HepG2 (cell line): ENCODE results near the gene CRYGA. TPM values are rescaled to one million over a fixed set of nuclear protein-coding genes. Genes with fewer than 3 reads are reported as not detected.

Experiments used
- ATF1 ChIP-seq: IDR thresholded peaks from 2 replicates; pipeline ENCODE4 v1.6.1; 2016; ENCODE audit warnings: mild to moderate bottlenecking, control low read depth
- CHCHD3 ChIP-seq: sonication (generic); formaldehyde crosslinking; IDR thresholded peaks from 2 replicates; pipeline ENCODE4 v1.8.0; 2022; ENCODE audit warnings: mild to moderate bottlenecking, missing genetic modification reagents, moderate library complexity
- HMG20A ChIP-seq: IDR thresholded peaks from 2 replicates; pipeline ENCODE4 v1.6.1; 2016; ENCODE audit warnings: borderline replicate concordance
- HNF4G ChIP-seq, 2 experiments: sonication (generic) in 1 of 2; formaldehyde crosslinking in 1 of 2; IDR thresholded peaks; 2 replicates each; pipeline versions ENCODE4 v1.4.0 to v1.6.1; 2011 to 2020; ENCODE audit warnings: borderline replicate concordance in 2 of 2, low read depth in 2 of 2, mild to moderate bottlenecking in 2 of 2, low read length in 1 of 2, missing genetic modification reagents in 1 of 2, moderate library complexity in 1 of 2
- KDM2A ChIP-seq: sonication (generic); formaldehyde crosslinking; IDR thresholded peaks from 2 replicates; pipeline ENCODE4 v1.4.0; 2020; ENCODE audit warnings: low read depth, missing genetic modification reagents, borderline replicate concordance
- MAFF ChIP-seq: IDR thresholded peaks from 2 replicates; pipeline ENCODE4 v1.6.1; 2011; ENCODE audit warnings: low read depth, low read length, improper control_type of control experiment
- SIN3B ChIP-seq: fragments of 150-350 bp; IDR thresholded peaks from 2 replicates; pipeline ENCODE4 v1.6.1; 2014; ENCODE audit warnings: low read length
- ZNF253 ChIP-seq: sonication (generic); formaldehyde crosslinking; IDR thresholded peaks from 2 replicates; pipeline ENCODE4 v1.8.0; 2022; ENCODE audit warnings: mild to moderate bottlenecking, missing genetic modification reagents, borderline replicate concordance
- ZNF761 ChIP-seq: sonication (generic); formaldehyde crosslinking; conservative IDR thresholded peaks from 2 replicates; pipeline ENCODE4 v1.4.0; 2020; ENCODE audit warnings: mild to moderate bottlenecking, missing genetic modification reagents
- ZNF792 ChIP-seq: IDR thresholded peaks from 2 replicates; pipeline ENCODE4 v1.6.1; 2016
- ZNF816 ChIP-seq: sonication (generic); formaldehyde crosslinking; IDR thresholded peaks from 2 replicates; pipeline ENCODE4 v1.8.0; 2022; ENCODE audit warnings: missing genetic modification reagents, mild to moderate bottlenecking, borderline replicate concordance
- ZSCAN9 ChIP-seq: IDR thresholded peaks from 2 replicates; pipeline ENCODE4 v1.6.1; 2016; ENCODE audit warnings: borderline replicate concordance
- polyA plus RNA-seq, 8 experiments: library from polyadenylated mRNA; depleted of rRNA in 3 of 8; stranded (reverse) in 7 of 8; unstranded in 1 of 8; fragments of >200 nt; fragmentation: Illumina TruSeq in 4 of 8; extraction: Trizol in 4 of 8; gene quantifications; 2 replicates each; pipeline versions ENCODE4 v1.2.1 to v1.2.3, GENCODE V29; 2011 to 2016; ENCODE audit warnings: low read depth in 4 of 8, missing spikeins in 1 of 8, mixed read lengths in 1 of 8; ENCODE audit not compliant: insufficient read depth in 1 of 8
- total RNA-seq, 5 experiments: library from RNA; depleted of rRNA; stranded (reverse); fragments of >200 nt; fragmentation: Illumina TruSeq; extraction: Trizol; gene quantifications; 2 replicates each; pipeline ENCODE4 v1.2.3, GENCODE V29; 2016; ENCODE audit warnings: low read depth in 1 of 5
- TF ChIP-seq, protein P1 (sequence below), 2 experiments: sonication (generic) in 1 of 2; formaldehyde crosslinking in 1 of 2; IDR thresholded peaks; 2 replicates each; pipeline versions ENCODE4 v1.4.0 to v1.6.1; 2018 to 2020; ENCODE audit warnings: missing genetic modification reagents in 2 of 2, borderline replicate concordance in 1 of 2, low read depth in 1 of 2, mild to moderate bottlenecking in 1 of 2, missing biosample characterization in 1 of 2
- TF ChIP-seq, protein P2 (sequence below): IDR thresholded peaks from 2 replicates; pipeline ENCODE4 v1.6.1; 2018; ENCODE audit warnings: missing genetic modification reagents
- TF ChIP-seq, protein P3 (sequence below): IDR thresholded peaks from 2 replicates; pipeline ENCODE4 v1.6.1; 2016
- TF ChIP-seq, protein P4 (sequence below): sonication (generic); formaldehyde crosslinking; IDR thresholded peaks from 2 replicates; pipeline ENCODE4 v1.5.1; 2020; ENCODE audit warnings: mild to moderate bottlenecking, missing genetic modification reagents, borderline replicate concordance
- TF ChIP-seq, protein P5 (sequence below): sonication (generic); formaldehyde crosslinking; IDR thresholded peaks from 2 replicates; pipeline ENCODE4 v1.4.0; 2020; ENCODE audit warnings: missing genetic modification reagents

CRYGA gene
- total and polyA plus RNA-seq, 2 of the 13 experiments (the other 11 are each of a cell fraction or from before 2014, with no cell fraction given): not detected

- TF ChIP-seq, protein P1, sequence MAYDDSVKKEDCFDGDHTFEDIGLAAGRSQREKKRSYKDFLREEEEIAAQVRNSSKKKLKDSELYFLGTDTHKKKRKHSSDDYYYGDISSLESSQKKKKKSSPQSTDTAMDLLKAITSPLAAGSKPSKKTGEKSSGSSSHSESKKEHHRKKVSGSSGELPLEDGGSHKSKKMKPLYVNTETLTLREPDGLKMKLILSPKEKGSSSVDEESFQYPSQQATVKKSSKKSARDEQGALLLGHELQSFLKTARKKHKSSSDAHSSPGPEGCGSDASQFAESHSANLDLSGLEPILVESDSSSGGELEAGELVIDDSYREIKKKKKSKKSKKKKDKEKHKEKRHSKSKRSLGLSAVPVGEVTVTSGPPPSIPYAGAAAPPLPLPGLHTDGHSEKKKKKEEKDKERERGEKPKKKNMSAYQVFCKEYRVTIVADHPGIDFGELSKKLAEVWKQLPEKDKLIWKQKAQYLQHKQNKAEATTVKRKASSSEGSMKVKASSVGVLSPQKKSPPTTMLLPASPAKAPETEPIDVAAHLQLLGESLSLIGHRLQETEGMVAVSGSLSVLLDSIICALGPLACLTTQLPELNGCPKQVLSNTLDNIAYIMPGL (CRISPR knock-in tag; IDR thresholded peaks at IDR 0.05; ENCODE audit: borderline replicate concordance in 1 of 2, low read depth in 1 of 2): peak; percentile 61 to 85
- TF ChIP-seq HMG20A (CRISPR knock-in tag): peak; percentile 45; the same call in 1 of the 2 replicates
- 0 out of 2 replicates have a peak, but pooled peaks have one; percentile 29 for TF ChIP-seq ATF1
- no peak for TF ChIP-seq ZNF761 (CRISPR knock-in tag)
- peak; percentile 94 for TF ChIP-seq KDM2A (CRISPR knock-in tag)
- TF ChIP-seq SIN3B: no peak
- peak; percentile 37; the same call in 1 of the 2 replicates for TF ChIP-seq ZNF816 (CRISPR knock-in tag)
- no peak for TF ChIP-seq ZNF253 (CRISPR knock-in tag)
- TF ChIP-seq, protein P2, sequence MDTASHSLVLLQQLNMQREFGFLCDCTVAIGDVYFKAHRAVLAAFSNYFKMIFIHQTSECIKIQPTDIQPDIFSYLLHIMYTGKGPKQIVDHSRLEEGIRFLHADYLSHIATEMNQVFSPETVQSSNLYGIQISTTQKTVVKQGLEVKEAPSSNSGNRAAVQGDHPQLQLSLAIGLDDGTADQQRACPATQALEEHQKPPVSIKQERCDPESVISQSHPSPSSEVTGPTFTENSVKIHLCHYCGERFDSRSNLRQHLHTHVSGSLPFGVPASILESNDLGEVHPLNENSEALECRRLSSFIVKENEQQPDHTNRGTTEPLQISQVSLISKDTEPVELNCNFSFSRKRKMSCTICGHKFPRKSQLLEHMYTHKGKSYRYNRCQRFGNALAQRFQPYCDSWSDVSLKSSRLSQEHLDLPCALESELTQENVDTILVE (CRISPR knock-in tag): peak; percentile 60; the same call in 1 of the 2 replicates
- TF ChIP-seq, protein P3, sequence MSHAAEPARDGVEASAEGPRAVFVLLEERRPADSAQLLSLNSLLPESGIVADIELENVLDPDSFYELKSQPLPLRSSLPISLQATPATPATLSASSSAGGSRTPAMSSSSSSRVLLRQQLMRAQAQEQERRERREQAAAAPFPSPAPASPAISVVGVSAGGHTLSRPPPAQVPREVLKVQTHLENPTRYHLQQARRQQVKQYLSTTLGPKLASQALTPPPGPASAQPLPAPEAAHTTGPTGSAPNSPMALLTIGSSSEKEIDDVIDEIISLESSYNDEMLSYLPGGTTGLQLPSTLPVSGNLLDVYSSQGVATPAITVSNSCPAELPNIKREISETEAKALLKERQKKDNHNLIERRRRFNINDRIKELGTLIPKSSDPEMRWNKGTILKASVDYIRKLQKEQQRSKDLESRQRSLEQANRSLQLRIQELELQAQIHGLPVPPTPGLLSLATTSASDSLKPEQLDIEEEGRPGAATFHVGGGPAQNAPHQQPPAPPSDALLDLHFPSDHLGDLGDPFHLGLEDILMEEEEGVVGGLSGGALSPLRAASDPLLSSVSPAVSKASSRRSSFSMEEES (CRISPR knock-in tag): peak; percentile 48; the same call in 1 of the 2 replicates
- 0 out of 2 replicates have a peak, but pooled peaks have one; percentile 25 for TF ChIP-seq ZNF792 (CRISPR knock-in tag)
- no peak for TF ChIP-seq CHCHD3 (CRISPR knock-in tag)
- TF ChIP-seq, protein P4, sequence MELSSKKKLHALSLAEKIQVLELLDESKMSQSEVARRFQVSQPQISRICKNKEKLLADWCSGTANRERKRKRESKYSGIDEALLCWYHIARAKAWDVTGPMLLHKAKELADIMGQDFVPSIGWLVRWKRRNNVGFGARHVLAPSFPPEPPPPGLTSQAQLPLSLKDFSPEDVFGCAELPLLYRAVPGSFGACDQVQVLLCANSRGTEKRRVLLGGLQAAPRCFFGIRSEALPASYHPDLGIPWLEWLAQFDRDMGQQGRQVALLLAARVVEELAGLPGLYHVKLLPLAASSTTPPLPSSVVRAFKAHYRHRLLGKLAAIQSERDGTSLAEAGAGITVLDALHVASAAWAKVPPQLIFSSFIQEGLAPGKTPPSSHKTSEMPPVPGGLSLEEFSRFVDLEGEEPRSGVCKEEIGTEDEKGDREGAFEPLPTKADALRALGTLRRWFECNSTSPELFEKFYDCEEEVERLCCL: no peak
- no peak for TF ChIP-seq HNF4G (IDR thresholded peaks at IDR 0.05; ENCODE audit: borderline replicate concordance, low read depth, low read length)
- TF ChIP-seq HNF4G (CRISPR knock-in tag; IDR thresholded peaks at IDR 0.05; ENCODE audit: borderline replicate concordance, low read depth): 0 out of 2 replicates have a peak, but pooled peaks have one; percentile 31
- TF ChIP-seq, protein P5, sequence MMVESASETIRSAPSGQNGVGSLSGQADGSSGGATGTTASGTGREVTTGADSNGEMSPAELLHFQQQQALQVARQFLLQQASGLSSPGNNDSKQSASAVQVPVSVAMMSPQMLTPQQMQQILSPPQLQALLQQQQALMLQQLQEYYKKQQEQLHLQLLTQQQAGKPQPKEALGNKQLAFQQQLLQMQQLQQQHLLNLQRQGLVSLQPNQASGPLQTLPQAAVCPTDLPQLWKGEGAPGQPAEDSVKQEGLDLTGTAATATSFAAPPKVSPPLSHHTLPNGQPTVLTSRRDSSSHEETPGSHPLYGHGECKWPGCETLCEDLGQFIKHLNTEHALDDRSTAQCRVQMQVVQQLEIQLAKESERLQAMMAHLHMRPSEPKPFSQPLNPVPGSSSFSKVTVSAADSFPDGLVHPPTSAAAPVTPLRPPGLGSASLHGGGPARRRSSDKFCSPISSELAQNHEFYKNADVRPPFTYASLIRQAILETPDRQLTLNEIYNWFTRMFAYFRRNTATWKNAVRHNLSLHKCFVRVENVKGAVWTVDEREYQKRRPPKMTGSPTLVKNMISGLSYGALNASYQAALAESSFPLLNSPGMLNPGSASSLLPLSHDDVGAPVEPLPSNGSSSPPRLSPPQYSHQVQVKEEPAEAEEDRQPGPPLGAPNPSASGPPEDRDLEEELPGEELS: 0 out of 2 replicates have a peak, but pooled peaks have one; percentile 28
- peak; percentile 97 for TF ChIP-seq MAFF
- peak; percentile 62; the same call in 1 of the 2 replicates for TF ChIP-seq ZSCAN9 (CRISPR knock-in tag)
Measured at GRCh38 chr2:208175069-208175839, 11.9 kb upstream of the CRYGA start (continued).
